CMK (cell line): ENCODE measurements around the gene CD79B.
"Not testable (repeated sequence)": the region's sequence is repeated elsewhere in the genome, so short reads cannot be mapped to it uniquely, and the experiment has no call there.

Experiments
- DNase-seq: peaks from one replicate; pipeline ENCODE4 v3.0.0-alpha.2; 2010; ENCODE audit warnings: low read depth

The CD79B gene

DNA sequence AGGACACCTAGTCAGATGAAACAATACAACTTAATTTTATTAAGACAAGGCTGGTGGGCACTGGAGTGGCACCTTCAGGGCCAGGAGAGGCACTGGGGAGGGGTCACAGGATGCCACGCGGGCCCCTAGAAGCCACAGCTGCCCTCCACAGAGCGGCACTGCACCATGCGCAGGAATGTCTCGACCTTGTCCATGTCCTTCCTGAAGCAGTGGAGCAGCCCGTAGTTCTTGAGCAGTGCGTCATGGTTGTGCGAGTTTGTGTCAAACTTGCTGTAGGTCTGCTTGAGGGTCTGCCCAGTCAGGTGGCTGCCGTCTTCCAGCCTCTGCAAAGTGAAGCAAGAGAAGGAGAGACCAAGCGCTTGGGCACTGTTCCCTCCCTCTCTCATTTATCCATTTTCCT is 22.5 kb downstream of the CD79B start:
- DNase-seq: not testable (repeated sequence)

DNA sequence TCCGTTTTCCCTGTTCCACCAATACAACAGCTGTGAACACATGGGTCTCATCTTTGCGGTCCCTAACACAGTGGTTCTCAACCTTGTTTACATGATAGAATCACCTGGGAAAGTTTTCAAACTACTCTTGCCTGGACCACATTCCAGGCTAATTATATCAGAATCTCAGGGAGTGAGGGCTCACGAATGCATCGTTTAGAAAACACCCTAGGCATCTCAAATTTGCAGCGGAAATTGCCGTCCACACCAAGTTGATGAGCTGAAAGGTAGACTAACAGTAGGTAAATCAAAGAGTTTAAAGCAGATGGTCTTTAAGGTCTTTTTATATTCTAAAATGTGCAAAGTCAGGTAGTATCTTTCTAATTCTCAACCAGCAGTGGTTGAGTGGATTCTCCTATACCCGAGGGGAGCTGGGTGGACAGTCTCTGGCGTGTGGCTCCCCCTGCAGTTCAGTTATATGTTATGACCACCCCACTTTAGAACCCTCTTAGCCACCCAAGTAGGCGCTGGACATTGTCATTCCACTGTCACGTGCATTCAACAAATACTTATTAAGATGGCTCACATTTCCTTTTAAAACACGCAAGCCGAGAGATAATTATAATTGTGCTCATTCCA is 24.9 kb downstream of the CD79B start:
- DNase-seq: not testable (repeated sequence)

DNA sequence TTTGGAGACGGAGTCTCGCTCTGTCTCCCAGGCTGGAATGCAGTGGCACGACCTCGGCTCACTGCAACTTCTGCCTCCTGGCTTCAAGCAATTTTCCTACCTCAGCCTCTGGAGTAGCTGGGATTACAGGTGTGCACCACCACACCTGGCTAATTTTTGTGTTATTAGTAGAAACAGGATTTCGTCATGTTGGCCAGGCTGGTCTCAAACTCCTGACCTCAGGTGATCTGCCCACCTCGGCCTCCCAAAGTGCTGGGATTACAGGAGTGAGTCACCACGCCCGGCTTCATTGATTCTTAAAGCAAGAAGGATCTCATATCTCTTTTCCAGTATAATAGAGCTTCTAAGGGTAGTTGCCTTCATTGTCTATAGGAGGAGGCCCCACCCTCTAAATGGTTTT is 27.3 kb downstream of the CD79B start:
- DNase-seq: not testable (repeated sequence)

DNA sequence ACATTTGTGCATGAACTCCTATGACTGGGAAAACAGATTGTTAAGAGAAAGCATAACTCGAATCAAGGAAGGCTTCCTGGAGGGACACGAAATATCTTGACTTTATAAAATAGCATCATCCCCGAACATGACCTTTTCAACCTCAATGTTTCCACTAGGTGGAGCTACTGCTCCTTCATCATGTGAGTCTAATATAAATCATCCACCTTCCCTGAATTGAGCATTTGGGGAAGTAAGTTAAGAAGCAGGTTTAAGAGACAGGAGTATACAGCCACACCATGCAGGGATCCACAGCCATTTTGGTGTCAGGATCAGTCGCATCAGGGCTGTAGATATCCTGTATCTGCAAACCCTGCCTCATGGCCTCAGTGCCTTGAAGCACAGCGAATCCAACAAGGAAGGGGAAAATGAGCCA is 28.3 kb downstream of the CD79B start:
- DNase-seq: not testable (repeated sequence)

DNA sequence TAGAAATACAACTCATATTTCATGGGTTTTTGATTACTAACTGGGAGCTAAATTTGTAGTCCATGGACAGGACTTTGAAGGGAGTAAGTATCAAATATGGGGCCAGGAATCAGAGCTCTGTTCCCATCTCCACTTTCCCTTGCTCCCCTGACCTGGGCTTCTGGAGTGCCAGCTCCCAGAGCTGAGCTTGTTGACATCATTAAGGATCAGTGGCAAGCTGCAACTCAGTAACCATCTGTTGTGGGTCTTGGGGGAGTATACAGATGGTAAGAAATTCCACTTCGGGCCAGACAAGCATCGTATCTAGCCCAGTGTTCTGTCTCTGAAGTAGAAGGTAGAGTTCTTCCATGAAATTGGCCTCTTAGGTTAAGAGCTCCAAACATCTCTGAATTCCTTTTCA is 30.2 kb downstream of the CD79B start:
- DNase-seq: not testable (repeated sequence)

DNA sequence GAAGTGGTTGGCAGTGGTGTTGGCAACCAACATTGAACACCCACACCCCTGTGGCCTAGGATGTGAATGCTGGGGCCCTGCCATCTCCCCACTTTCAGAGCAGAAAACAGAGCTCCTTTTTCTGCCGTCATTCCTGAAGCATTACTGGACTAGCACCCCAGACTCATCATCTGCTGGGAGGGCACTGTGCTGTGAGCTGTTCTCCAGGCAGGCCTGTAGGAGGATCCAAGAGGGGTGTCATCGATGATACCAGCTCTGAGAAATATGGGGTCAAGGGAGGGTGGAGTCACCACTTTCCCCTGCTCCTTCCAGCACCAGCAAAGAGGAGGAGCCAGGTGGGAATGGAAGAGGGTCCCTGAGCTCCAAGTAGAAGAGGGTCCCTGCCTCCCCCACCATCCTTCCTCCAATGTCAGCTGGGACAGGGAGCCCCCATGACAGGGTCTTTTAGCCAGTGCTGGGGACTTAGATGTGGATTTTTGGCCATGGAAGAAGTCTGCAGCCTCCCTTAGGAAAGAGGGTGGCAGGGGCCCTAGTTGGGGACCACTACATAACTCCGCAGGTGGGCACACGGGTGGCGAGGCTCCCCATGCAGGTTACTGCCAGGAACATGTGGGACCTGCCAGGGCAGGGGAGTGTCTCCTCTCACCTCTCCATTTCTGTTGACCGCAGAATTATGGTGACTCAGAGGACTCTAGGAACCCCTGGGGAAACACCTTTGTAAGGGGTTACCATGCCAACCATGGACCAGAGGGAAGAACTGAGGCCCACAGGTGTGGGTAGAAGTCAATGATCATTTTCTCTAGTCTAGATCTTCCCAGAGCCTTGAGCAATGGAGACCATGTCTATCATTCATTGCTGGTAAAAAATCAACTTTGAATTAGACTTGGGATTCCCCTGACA is 33.0 kb downstream of the CD79B start:
- DNase-seq: not testable (repeated sequence)

DNA sequence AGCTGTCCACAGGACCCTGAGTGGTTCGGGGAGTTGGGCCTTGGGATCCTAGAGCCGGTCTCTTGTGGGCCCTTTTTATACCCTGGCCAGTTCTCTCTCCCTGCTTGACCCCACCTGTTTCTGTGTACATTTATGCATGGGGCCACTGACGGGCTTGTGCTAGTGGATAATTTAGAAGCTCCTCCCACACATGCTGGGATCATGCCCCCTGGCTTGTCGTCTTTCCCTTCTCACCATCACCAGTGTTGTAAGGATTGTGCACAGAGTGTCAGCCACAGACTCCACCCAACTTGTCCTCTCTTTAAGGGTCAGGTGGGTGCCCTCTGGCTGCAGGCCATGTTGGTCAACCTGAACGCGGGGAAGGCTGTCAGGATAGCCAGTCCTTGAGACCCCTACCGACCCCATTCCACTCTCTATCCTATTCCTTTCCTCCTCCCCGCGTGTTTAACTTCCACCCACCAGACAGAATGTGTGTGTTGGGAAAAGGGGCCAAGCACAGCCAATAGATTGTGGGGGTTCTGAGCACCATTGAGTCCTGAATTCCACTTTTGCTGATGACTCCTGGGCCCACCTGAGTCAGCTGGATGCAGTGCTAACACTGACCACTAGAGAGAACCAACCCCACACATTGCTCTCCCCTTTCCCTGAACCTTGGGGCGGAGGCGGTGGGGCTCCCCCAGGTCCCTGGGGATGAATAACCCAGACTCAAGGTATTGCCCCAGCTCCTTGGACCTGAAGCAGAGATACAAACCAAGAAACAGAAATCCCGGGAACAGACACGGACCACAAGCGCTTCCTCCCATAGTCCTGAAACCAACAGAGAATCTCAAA is 35.4 kb downstream of the CD79B start, which contains the start of gene CSH1:
CSH1 (minus strand) TSS at position 51 of the 831 bp plus-strand sequence. CDS start 63 bp downstream, outside the sequence.
- DNase-seq: not testable (repeated sequence)

DNA sequence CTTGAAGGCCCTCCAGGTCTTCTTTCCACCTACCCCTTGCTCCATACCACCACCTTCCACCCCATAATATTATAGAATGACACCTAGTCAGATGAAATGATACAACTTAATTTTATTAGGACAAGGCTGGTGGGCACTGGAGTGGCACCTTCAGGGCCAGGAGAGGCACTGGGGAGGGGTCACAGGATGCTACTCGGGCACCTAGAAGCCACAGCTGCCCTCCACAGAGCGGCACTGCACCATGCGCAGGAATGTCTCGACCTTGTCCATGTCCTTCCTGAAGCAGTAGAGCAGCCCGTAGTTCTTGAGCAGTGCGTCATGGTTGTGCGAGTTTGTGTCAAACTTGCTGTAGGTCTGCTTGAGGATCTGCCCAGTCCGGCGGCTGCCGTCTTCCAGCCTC is 37.3 kb downstream of the CD79B start:
- not testable (repeated sequence) for DNase-seq

DNA sequence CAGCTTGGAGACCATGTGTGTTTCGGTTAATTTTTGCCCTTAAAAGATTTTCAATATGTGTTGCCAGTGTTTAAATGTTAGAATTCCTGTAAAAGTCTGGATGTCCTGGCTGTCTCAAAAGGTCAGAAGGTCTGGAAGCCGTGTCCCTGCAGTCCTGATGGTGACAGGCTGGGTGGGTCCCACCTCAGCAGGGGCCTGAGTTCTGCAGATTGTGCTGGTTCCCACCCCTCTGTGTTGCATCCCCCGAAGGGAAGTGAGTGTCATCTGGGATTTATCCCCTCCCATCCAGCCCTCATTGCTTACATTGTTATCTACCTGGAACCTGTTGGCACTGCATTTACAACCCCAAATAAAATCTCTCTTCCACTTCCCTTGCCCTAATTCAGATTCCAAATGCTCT is 38.1 kb downstream of the CD79B start:
- not testable (repeated sequence) for DNase-seq

DNA sequence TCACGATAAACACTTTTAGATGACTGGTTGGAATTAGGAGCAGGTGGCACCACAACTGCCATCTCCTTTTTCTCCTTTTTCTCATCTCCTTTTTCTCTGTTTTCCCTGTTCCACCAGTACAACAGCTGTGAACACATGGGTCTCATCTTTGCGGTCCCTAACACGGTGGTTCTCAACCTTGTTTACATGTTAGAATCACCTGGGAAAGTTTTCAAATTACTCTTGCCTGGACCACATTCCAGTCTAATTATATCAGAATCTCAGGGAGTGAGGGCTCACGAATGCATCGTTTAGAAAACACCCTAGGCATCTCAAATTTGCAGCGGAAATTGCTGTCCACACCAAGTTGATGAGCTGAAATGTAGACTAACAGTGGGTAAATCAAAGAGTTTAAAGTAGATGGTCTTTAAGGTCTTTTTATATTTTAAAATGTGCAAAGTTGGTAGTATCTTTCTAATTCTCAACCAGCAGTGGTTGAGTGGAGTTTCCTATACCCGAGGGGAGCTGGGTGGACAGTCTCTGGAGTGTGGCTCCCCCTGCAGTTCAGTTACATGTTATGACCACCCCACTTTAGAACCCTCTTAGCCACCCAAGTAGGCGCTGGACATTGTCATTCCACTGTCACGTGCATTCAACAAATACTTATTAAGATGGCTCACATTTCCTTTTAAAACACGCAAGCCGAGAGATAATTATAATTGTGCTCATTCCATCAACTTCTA is 39.7 kb downstream of the CD79B start:
- DNase-seq: not testable (repeated sequence)

DNA sequence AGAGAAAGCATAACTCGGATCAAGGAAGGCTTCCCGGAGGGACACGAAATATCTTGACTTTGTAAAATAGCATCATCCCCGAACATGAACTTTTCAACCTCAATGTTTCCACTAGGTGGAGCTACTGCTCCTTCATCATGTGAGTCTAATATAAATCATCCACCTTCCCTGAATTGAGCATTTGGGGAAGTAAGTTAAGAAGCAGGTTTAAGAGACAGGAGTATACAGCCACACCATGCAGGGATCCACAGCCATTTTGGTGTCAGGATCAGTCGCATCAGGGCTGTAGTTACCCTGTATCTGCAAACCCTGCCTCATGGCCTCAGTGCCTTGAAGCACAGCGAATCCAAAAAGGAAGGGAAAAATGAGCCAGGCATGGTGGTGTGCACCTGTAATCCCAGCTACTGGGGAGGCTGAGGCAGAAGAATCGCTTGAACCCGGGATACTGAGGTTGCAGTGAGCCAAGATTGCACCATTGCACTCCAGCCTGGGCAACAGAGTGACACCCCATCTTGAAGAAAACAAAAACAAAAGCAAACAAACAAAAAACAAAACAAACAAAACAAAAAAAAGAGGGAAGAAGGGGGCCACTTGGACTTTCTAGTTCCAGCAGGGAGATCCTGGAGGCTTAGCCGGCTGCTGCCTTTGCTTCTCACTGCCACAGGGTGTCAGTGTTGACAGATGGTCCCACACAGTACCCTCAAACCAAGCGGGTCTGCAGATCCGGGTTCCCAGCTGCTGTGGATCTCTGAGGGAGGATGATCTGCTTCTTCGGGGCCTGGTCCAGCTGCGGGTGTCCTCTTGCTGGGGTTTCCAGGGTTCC is 42.9 kb downstream of the CD79B start:
- DNase-seq: not testable (repeated sequence)

DNA sequence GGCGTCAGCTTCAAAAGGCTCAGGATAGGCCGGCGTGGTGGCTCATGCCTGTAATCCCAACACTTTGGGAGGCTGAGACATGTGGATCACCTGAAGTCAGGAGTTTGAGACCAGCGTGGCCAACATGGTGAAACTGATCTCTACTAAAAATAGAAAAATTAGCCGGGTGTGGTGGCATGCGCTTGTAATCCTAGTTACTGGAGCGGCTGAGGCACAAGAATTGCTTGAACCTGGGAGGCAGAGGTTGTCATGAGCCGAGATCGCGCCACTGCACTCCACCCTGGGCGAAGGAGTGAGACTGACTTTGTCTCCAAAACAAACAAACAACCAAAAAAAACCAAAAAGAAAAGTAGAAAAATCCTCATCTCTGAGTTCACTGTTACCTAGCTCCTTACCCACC is 47.0 kb downstream of the CD79B start:
- not testable (repeated sequence) for DNase-seq

DNA sequence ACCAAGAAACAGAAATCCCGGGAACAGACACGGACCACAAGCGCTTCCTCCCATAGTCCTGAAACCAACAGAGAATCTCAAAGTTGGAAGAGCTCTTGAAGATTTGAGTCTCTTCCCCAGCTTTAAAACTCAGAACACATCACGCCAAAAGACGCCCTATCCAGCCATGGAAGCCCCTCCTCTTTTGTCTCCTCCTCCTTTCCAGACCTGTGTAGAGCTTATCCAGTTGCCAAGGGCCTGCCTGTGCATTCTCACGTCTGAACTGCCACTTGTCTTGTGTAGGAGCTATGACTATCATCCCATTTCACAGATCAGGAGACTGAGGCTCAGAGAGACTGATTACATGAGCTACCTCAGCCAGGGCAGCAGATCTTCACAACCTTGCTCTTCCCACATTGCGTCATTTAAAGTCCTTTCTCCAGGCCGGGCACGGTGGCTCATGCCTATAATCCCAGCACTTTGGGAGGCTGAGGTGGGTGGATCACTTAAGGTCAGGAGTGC is 49.5 kb downstream of the CD79B start:
- DNase-seq: not testable (repeated sequence)

DNA sequence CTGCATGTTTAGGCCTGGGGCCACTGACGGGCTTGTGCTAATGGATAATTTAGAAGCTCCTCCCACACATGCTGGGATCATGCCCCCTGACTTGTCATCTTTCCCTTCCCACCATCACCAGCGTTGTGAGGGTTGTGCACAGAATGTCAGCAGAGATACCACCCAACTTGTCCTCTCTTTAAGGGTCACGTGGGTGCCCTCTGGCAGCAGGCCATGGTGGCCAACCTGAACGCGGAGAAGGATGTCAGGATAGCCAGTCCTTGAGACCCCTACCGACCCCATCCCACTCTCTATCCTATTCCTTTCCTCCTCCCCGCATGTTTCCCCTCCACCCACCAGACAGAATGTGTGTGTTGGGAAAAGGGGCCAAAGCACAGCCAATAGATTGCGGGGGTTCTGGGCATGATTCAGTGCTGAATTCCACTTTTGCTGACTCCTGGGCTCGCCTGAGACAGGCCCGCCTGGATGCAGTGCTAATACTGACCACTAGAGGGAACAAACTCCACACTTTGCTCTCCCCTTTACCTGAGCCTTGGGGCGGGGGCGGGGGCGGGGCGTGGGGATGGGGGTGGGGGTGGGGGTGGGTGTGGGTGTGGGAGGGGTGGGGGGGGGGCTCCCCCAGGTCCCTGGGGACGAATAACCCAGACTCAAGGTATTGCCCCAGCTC is 50.1 kb downstream of the CD79B start, which contains the start of gene GH2:
GH2 (minus strand) TSS at position 10 of the 667 bp plus-strand sequence. CDS start 143 bp downstream, outside the sequence.
- peak; percentile 37 for DNase-seq

DNA sequence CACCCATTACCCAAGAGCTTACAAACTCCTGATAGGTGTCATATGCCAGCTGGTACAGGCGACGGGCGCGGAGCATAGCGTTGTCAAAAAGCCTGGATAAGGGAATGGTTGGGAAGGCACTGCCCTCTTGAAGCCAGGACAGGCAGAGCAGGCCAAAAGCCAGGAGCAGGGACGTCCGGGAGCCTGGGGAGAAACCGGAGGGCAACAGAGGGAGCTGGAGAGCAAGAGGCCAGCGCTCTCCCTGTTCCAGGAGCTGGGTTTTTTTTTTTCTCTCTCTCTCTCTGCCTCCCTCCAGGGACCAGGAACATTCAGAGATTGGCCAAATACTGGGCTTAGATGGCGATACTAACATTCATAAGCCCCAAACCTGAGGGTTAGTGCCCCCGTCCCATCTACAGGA is 50.8 kb downstream of the CD79B start:
- not testable (repeated sequence) for DNase-seq

DNA sequence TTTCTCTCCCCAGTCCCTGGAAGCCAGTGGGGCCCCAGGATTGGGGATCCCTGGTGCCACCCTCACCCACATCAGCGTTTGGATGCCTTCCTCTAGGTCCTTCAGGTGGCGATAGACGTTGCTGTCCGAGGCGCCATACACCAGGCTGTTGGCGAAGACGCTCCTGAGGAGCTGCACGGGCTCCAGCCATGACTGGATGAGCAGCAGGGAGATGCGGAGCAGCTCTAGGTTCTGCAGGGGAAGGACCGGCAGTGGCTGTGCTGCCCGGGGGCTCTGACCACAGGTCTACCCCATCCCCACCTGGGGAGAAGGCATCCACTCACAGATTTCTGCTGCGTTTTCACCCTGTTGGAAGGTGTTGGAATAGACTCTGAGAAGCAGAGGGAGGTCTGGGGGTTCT is 51.4 kb downstream of the CD79B start:
- no peak for DNase-seq
